ENCODE measurements around the gene SLC35G3.
"Not testable (repeated sequence)": the region's sequence is repeated elsewhere in the genome, so short reads cannot be mapped to it uniquely, and the experiment has no call there.

SLC35G3 gene

GRCh38 chr17:35194001-35194400 is at the start of gene SLC35G3:
Gene SLC35G3, minus strand, starts transcription at chr17:35194393. Its CDS starts 86 bp downstream, at chr17:35194307.
- H3K4me3 Mint-ChIP-seq, CTCF ChIA-PET, H3K27me3 Mint-ChIP-seq, DNase-seq, H3K9me3 Mint-ChIP-seq: not testable (repeated sequence)
- H3K27ac Mint-ChIP-seq: peak within 1 kb of the TSS; percentile 22
- H3K36me3 Mint-ChIP-seq: peaks cover 23% of the 10 kb centered on the region
- peaks cover 23% of the 10 kb centered on the region for H3K4me1 Mint-ChIP-seq

GRCh38 chr17:35243561-35244340 is 49.6 kb upstream of the SLC35G3 start:
- peak; percentile 67 for DNase-seq
- H3K4me3 Mint-ChIP-seq: peak overlapping the region; percentile 91
- no peaks in the 10 kb centered on the region for H3K9me3 Mint-ChIP-seq
- H3K27ac Mint-ChIP-seq: peak overlapping the region; percentile 99
- H3K27me3 Mint-ChIP-seq: peaks cover 4% of the 10 kb centered on the region
- peaks cover 71% of the 10 kb centered on the region for H3K36me3 Mint-ChIP-seq
- peaks cover 58% of the 10 kb centered on the region for H3K4me1 Mint-ChIP-seq
- CTCF ChIA-PET: interaction anchor here (0.7 to 0.9 kb wide), 2 partner anchors 102 to 370 kb away, joined by 3 to 4 read pairs; partner anchors contain the start of gene NLE1

GRCh38 chr17:35242805-35243560 is 48.8 kb upstream of the SLC35G3 start, which contains the start of gene SLFN5:
Gene SLFN5, plus strand, starts transcription at chr17:35243072. Its CDS starts 15,619 bp downstream, at chr17:35258691.
- DNase-seq: peak; percentile 96
- Mint-ChIP-seq H3K9me3 (no peaks in the 10 kb centered on the region), H3K36me3 (peaks cover 71% of the 10 kb centered on the region), H3K4me1 (peaks cover 59% of the 10 kb centered on the region), H3K4me3 (peak within 1 kb of the TSS; percentile 91), H3K27ac (peak within 1 kb of the TSS; percentile 99), H3K27me3 (peaks cover 4% of the 10 kb centered on the region)
- CTCF ChIA-PET: interaction anchor here (0.6 to 5.8 kb wide), 6 partner anchors 29 to 371 kb away, joined by 3 to 49 read pairs (median 4); partner anchors contain the start of genes NLE1 and SLFN12L

GRCh38 chr17:35242158-35242804 is 48.1 kb upstream of the SLC35G3 start:
- peaks cover 5% of the 10 kb centered on the region for H3K9me3 Mint-ChIP-seq
- peaks cover 59% of the 10 kb centered on the region for H3K4me1 Mint-ChIP-seq
- peak overlapping the region; percentile 91 for H3K4me3 Mint-ChIP-seq
- H3K27ac Mint-ChIP-seq: peak overlapping the region; percentile 99
- CTCF ChIA-PET: interaction anchor here (0.9 to 5.8 kb wide), 5 partner anchors 24 to 296 kb away, joined by 3 to 49 read pairs (median 5); partner anchors contain the start of gene SLFN12L
- H3K27me3 Mint-ChIP-seq: peaks cover 4% of the 10 kb centered on the region
- H3K36me3 Mint-ChIP-seq: peaks cover 71% of the 10 kb centered on the region
- peak; percentile 93 for DNase-seq

GRCh38 chr17:35241520-35241919 is 47.3 kb upstream of the SLC35G3 start:
- H3K9me3 Mint-ChIP-seq: peaks cover 12% of the 10 kb centered on the region
- H3K4me3 Mint-ChIP-seq: peak overlapping the region; percentile 91
- peaks cover 60% of the 10 kb centered on the region for H3K4me1 Mint-ChIP-seq
- peaks cover 4% of the 10 kb centered on the region for H3K27me3 Mint-ChIP-seq
- CTCF ChIA-PET: interaction anchor here (0.8 to 5.8 kb wide), 8 partner anchors 19 to 98 kb away, joined by 3 to 49 read pairs (median 5); no protein-coding TSS in a partner anchor
- peaks cover 73% of the 10 kb centered on the region for H3K36me3 Mint-ChIP-seq
- H3K27ac Mint-ChIP-seq: peak overlapping the region; percentile 99
- DNase-seq: peak; percentile 53

GRCh38 chr17:35240861-35241260 is 46.7 kb upstream of the SLC35G3 start:
- H3K9me3 Mint-ChIP-seq: peaks cover 19% of the 10 kb centered on the region
- peaks cover 4% of the 10 kb centered on the region for H3K27me3 Mint-ChIP-seq
- CTCF ChIA-PET: interaction anchor here (0.8 to 5.8 kb wide), 9 partner anchors 19 to 99 kb away, joined by 3 to 49 read pairs (median 5); no protein-coding TSS in a partner anchor
- H3K36me3 Mint-ChIP-seq: peaks cover 76% of the 10 kb centered on the region
- H3K27ac Mint-ChIP-seq: peak overlapping the region; percentile 99
- H3K4me3 Mint-ChIP-seq: peak overlapping the region; percentile 91
- no peak for DNase-seq
- peaks cover 62% of the 10 kb centered on the region for H3K4me1 Mint-ChIP-seq

GRCh38 chr17:35239823-35240222 is 45.6 kb upstream of the SLC35G3 start:
- Mint-ChIP-seq H3K27ac (peak overlapping the region; percentile 99), H3K4me3 (peak overlapping the region; percentile 91)
- CTCF ChIA-PET: interaction anchor here (0.6 to 5.8 kb wide), 5 partner anchors 19 to 98 kb away, joined by 3 to 49 read pairs (median 3); no protein-coding TSS in a partner anchor

GRCh38 chr17:35238821-35239220 is 44.6 kb upstream of the SLC35G3 start:
- Mint-ChIP-seq H3K27ac (peak overlapping the region; percentile 99), H3K4me3 (peak overlapping the region; percentile 91), H3K9me3 (peaks cover 33% of the 10 kb centered on the region), H3K36me3 (peaks cover 74% of the 10 kb centered on the region), H3K27me3 (peaks cover 4% of the 10 kb centered on the region), H3K4me1 (peaks cover 57% of the 10 kb centered on the region)
- CTCF ChIA-PET: interaction anchor here (0.7 to 5.8 kb wide), 3 partner anchors 25 to 98 kb away, joined by 3 to 49 read pairs (median 3); no protein-coding TSS in a partner anchor
- DNase-seq: no peak

More at GRCh38 chr17:35239823-35240222, 45.6 kb upstream of the SLC35G3 start:
- H3K36me3 Mint-ChIP-seq: peaks cover 78% of the 10 kb centered on the region
- no peak for DNase-seq
- peaks cover 28% of the 10 kb centered on the region for H3K9me3 Mint-ChIP-seq
- peaks cover 62% of the 10 kb centered on the region for H3K4me1 Mint-ChIP-seq
- H3K27me3 Mint-ChIP-seq: peaks cover 4% of the 10 kb centered on the region

- no peak overlapping the region for H3K4me3 Mint-ChIP-seq
- peaks cover 67% of the 10 kb centered on the region for H3K4me1 Mint-ChIP-seq
- DNase-seq: no peak
- CTCF ChIA-PET: interaction anchor here (1.5 kb wide), 1 partner anchor 16 kb away, joined by 4 read pairs; no protein-coding TSS in a partner anchor
- H3K9me3 Mint-ChIP-seq: peaks cover 33% of the 10 kb centered on the region
- no peak overlapping the region for H3K27ac Mint-ChIP-seq
- H3K27me3 Mint-ChIP-seq: no peaks in the 10 kb centered on the region
- H3K36me3 Mint-ChIP-seq: peaks cover 72% of the 10 kb centered on the region
These were observed 42.6 kb upstream of the SLC35G3 start for GRCh38 chr17:35236821-35237220.

GRCh38 chr17:35235917-35236316 is 41.7 kb upstream of the SLC35G3 start:
- Mint-ChIP-seq H3K27me3 (no peaks in the 10 kb centered on the region), H3K9me3 (peaks cover 34% of the 10 kb centered on the region), H3K27ac (no peak overlapping the region), H3K4me3 (no peak overlapping the region), H3K4me1 (peaks cover 70% of the 10 kb centered on the region), H3K36me3 (peaks cover 71% of the 10 kb centered on the region)
- DNase-seq: no peak
- CTCF ChIA-PET: no interaction called here

- no peaks in the 10 kb centered on the region for H3K27me3 Mint-ChIP-seq
- no peak for DNase-seq
- H3K9me3 Mint-ChIP-seq: peaks cover 39% of the 10 kb centered on the region
- peaks cover 76% of the 10 kb centered on the region for H3K36me3 Mint-ChIP-seq
- CTCF ChIA-PET: no interaction called here
- H3K4me1 Mint-ChIP-seq: peaks cover 68% of the 10 kb centered on the region
- peak overlapping the region; percentile 67 for H3K27ac Mint-ChIP-seq
- no peak overlapping the region for H3K4me3 Mint-ChIP-seq
These were observed 41.1 kb upstream of the SLC35G3 start for GRCh38 chr17:35235289-35235688.

- peak overlapping the region; percentile 21 for H3K27ac Mint-ChIP-seq
- H3K36me3 Mint-ChIP-seq: peaks cover 80% of the 10 kb centered on the region
- not testable (repeated sequence) for DNase-seq, H3K27me3 Mint-ChIP-seq, H3K4me3 Mint-ChIP-seq
- CTCF ChIA-PET: interaction anchor here (0.6 kb wide), 1 partner anchor 17 kb away, joined by 3 read pairs; no protein-coding TSS in a partner anchor
- H3K9me3 Mint-ChIP-seq: peaks cover 46% of the 10 kb centered on the region
- peaks cover 65% of the 10 kb centered on the region for H3K4me1 Mint-ChIP-seq
These were observed 40.1 kb upstream of the SLC35G3 start for GRCh38 chr17:35234315-35234714.

- H3K4me1 Mint-ChIP-seq: peaks cover 20% of the 10 kb centered on the region
- H3K36me3 Mint-ChIP-seq: peaks cover 49% of the 10 kb centered on the region
- peaks cover 16% of the 10 kb centered on the region for H3K9me3 Mint-ChIP-seq
- CTCF ChIA-PET: no interaction called here
- H3K27me3 Mint-ChIP-seq: no peaks in the 10 kb centered on the region
- H3K27ac Mint-ChIP-seq: no peak overlapping the region
- DNase-seq: no peak
- no peak overlapping the region for H3K4me3 Mint-ChIP-seq
These were observed 35.4 kb upstream of the SLC35G3 start for GRCh38 chr17:35229638-35230037.

Data from activated naive CD4-positive, alpha-beta T cell treated with anti-CD3 and anti-CD28 coated beads, Interleukin-2, amount 10 ng/mL, durations not matched to agents 7 days and 5 days (primary cell).